Skeletal muscle satellite cell (primary cell): Measurements from ENCODE around the gene NDUFA11.
"Not testable (repeated sequence)": the region's sequence is repeated elsewhere in the genome, so short reads cannot be mapped to it uniquely, and the experiment has no call there.

Experiments used
- H3K27me3 ChIP-seq: 2 replicates; pipeline ENCODE4 v1.7.0; 2013; ENCODE audit warnings: low read length; ENCODE audit not compliant: control insufficient read depth, insufficient read depth
- H3K36me3 ChIP-seq: 2 replicates; pipeline ENCODE4 v1.7.0; 2013; ENCODE audit warnings: mild to moderate bottlenecking, control low read depth, low read length; ENCODE audit not compliant: insufficient read depth
- H3K4me1 ChIP-seq: 2 replicates; pipeline ENCODE4 v1.7.0; 2013; ENCODE audit warnings: low read length; ENCODE audit not compliant: control insufficient read depth, insufficient read depth
- H3K4me2 ChIP-seq: 2 replicates; pipeline ENCODE4 v1.7.0; 2013; ENCODE audit warnings: mild to moderate bottlenecking, low read length
- H3K4me3 ChIP-seq: 2 replicates; pipeline ENCODE4 v1.7.0; 2013; ENCODE audit warnings: low read length
- H3K9ac ChIP-seq: 2 replicates; pipeline ENCODE4 v1.7.0; 2013; ENCODE audit warnings: mild to moderate bottlenecking, low read depth, low read length, moderate library complexity
- H3K9me3 ChIP-seq: replicated peaks from 2 replicates; pipeline ENCODE4 v1.7.0; 2013; ENCODE audit warnings: mild to moderate bottlenecking, control low read depth, low read length

The NDUFA11 gene

DNA sequence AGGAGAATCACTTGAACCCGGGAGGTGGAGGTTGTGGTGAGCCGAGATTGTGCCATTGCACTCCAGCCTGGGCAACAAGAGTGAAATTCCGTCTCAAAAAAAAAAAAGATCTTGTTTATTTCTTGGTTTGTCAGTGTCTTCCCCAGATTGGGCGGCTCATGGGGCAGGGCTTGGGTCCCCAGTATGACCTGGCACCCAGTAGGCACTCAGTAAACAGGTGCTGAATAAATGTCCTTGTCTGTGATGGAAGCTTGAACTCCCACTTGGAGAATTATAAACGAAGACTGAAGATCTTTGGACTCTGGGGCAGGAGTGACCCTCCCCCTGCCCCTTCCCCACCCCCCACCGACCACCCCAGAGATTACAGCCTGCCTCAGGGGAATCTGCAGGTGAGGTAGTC lies 23.4 kb downstream of the NDUFA11 start:
- Histone ChIP-seq H3K4me2 (no peak overlapping the region), H3K27me3 (peaks cover 49% of the 10 kb centered on the region), H3K36me3 (no peaks in the 10 kb centered on the region), H3K4me1 (no peaks in the 10 kb centered on the region), H3K9me3 (no peaks in the 10 kb centered on the region), H3K9ac (no peak overlapping the region), H3K4me3 (no peak overlapping the region)

DNA sequence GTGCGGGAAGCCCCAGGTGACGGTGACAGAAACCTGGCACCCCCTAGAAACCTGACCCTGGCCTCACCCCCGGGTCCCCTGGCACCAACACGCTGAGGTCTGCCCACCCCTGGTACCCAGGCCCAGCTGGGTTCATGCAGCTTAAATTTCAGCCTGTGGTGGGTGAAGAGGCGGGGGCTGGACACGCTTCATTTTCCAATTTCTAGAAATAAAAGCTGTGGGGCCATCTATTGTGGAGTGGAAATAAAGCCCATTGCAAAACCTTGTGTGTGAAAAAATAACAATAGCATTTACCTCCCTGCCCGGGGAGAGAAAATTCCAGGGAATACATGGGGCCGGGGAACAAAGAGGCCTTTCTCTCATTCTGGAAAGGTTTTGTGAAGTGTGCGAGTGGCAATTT lies 25.7 kb downstream of the NDUFA11 start:
- Histone ChIP-seq H3K4me3 (no peak overlapping the region), H3K9ac (no peak overlapping the region), H3K9me3 (no peaks in the 10 kb centered on the region), H3K4me1 (no peaks in the 10 kb centered on the region), H3K36me3 (no peaks in the 10 kb centered on the region), H3K4me2 (no peak overlapping the region), H3K27me3 (peaks cover 44% of the 10 kb centered on the region)

DNA sequence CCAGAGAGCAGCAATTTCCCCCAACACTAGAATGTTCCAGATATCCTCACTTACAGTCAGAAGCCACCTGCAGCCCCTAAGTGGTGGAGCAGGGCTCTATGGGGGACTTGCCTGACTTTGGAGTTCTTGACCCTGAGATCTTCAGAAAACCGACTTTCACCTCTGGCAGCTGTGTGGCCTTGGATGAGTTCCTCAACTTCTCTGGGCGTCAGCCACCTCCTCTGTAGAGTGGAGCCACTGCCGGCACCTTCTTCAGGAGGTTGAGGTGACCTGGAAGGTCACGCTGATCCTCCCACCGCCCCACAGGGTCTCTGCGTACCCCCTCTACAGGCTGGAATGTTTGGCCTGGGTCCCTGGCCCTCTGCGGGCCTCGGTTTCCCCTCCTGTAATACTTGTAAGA lies 26.2 kb downstream of the NDUFA11 start:
- Histone ChIP-seq H3K9ac (no peak overlapping the region), H3K36me3 (no peaks in the 10 kb centered on the region), H3K9me3 (no peaks in the 10 kb centered on the region), H3K4me1 (no peaks in the 10 kb centered on the region), H3K27me3 (peaks cover 42% of the 10 kb centered on the region), H3K4me2 (no peak overlapping the region), H3K4me3 (no peak overlapping the region)

DNA sequence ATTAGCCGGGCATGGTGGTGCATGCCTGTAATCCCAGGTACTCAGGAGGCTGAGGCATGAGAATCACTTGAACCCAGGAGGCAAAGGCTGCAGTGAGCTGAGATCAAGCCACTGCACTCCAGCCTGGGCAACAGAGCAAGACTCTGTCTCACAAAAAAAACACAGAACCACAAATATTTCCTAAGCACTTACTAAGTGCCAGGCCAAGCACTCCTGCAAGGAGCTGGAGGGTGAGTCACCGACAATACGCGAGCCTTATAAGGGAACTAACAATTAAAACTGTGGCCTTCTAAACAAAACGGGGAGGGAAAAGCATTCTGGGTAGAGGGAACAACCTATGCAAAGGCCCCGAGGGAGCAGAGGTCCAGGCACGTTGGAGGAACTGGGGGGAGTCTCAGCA lies 29.1 kb downstream of the NDUFA11 start:
- H3K36me3 ChIP-seq, H3K9ac ChIP-seq, H3K4me3 ChIP-seq, H3K4me2 ChIP-seq, H3K4me1 ChIP-seq, H3K9me3 ChIP-seq: not testable (repeated sequence)
- H3K27me3 ChIP-seq: peaks cover 20% of the 10 kb centered on the region

DNA sequence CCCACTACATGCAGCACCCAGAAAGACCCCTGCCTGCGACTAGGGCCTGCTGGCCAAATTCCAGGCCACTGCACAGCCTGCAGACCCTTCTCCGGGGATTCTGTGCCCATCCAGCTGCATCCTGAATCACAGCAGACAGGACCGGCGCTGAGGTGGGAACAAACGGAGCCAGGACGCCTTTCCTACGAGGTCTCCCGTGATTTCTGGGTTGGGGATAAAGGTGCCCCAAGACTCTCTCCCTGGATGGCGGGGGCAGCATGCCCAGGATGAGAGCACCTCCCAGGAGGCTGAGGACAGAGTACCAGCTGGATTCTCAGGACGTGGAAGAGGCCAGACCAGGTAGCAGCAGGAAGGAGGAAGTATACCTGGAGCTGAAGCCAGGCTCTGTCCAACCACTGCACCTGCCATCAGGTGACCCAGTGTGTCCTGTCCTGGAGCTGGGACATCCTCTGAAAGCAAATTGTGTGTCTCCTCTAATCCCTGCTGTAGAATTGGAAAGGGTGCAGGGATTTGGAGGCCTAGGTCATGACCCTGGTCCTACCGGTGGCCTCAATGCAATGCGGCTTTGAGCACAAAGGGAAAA lies 29.9 kb downstream of the NDUFA11 start:
- Histone ChIP-seq H3K36me3 (no peaks in the 10 kb centered on the region), H3K27me3 (peaks cover 14% of the 10 kb centered on the region), H3K9me3 (no peaks in the 10 kb centered on the region), H3K4me2 (no peak overlapping the region), H3K4me1 (no peaks in the 10 kb centered on the region), H3K9ac (no peak overlapping the region), H3K4me3 (no peak overlapping the region)

DNA sequence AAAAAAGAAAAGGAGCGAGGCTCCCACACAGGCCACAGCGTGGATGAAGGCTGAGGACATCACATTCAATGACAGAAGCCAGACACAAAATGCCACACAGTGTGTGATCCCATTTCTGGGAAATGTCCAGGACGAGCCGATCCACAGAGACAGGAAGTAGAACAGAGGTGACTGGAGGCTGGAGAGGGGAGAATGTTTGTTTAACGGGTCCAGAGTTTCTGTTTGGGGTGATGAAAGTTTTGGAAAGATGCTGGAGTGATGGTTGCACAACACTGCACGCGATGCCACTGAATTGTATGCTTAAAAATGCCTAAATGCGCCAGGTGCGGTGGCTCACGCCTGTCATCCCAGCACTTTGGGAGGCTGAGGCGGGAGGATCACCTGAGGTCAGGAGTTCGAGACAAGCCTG lies 32.6 kb downstream of the NDUFA11 start:
- no peaks in the 10 kb centered on the region for H3K36me3 ChIP-seq
- H3K4me3 ChIP-seq: no peak overlapping the region
- no peaks in the 10 kb centered on the region for H3K4me1 ChIP-seq
- no peak overlapping the region for H3K4me2 ChIP-seq
- H3K27me3 ChIP-seq: peaks cover 12% of the 10 kb centered on the region
- H3K9me3 ChIP-seq: no peaks in the 10 kb centered on the region
- H3K9ac ChIP-seq: no peak overlapping the region

DNA sequence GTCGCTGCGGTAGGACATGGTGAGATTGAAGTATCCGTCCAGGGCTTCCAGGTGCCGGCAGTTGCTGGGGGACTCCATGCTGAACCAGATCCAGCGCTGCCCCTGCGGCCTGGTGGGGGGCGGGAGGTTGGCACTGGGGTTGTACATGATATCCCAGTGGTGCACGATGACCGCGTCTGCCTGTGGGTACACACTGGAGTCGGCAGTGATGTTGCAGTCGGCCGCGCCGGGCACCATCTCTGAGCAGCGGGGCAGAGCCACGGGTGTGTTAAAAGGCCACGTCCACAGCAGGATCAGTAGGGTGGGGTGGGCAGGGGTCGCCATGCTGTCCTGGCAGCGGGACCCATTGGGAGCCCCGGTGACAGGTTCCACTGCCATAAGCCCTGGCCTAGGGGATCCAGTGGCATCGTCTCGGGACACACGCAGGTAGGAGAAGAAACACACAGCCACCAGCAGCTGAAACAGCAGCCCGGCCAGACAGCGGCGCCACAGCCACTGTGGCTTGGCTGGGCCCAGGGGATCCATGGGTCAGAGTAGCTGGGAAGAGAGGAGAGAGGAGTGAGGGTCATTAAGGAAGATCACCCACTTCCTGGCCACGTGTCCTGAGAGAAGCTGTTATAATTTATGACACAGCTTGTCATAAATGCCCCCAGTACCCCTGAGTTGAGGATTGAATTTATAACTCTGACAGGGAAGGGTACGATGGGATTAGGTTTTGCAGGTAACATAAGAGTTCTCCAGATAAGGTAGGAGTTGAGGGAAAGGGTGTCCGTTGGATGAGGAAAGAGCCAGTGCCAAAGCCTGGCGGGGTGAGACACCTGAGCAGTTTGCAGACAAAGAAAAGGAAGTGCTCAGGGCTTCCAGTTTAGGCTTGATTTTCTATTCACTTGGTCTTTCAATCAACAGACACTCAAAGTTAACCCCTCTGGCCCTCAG lies 36.1 kb downstream of the NDUFA11 start:
- Histone ChIP-seq H3K4me3 (no peak overlapping the region), H3K9ac (no peak overlapping the region), H3K36me3 (no peaks in the 10 kb centered on the region), H3K4me1 (no peaks in the 10 kb centered on the region), H3K27me3 (peaks cover 16% of the 10 kb centered on the region), H3K9me3 (no peaks in the 10 kb centered on the region), H3K4me2 (no peak overlapping the region)

GRCh38 chr19:5865772-5866171 lies 37.8 kb downstream of the NDUFA11 start:
- Histone ChIP-seq H3K9ac (no peak overlapping the region), H3K27me3 (peaks cover 22% of the 10 kb centered on the region), H3K4me3 (no peak overlapping the region), H3K4me2 (no peak overlapping the region), H3K9me3 (no peaks in the 10 kb centered on the region), H3K36me3 (no peaks in the 10 kb centered on the region), H3K4me1 (no peaks in the 10 kb centered on the region)

DNA sequence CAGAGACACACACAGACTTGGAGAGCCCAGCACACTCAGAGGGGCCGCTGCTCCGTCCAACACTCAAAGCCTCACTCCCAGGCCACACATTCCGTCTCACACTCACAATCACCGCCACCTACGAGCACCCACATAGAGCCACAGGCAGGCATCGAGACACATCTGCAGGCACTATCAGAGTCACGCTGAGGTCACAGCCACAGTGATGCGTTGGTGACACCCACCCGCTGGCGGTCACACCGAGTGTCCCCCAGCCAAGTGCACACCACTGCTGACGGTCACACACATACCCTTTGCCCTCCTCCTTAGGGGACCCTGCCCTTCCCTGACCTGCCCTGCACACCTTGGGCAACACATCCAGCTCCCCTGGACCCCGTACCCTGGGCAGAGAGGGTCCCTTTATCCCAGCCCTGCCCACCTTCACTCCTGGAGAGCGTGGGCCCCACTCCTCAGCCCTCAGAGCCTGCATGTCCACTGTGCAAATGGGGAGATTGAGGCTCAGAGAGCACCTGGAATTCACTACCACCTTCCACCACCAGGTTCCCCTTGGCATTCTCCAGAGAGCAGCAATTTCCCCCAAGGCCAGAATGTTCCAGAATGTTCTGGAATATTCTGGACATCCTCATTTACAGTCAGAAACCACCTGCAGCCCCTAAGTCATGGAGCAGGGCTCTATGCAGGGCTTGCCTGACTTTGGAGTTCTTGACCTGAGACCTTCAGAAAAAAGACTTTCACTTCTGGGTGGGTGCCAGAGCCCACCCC lies 38.7 kb downstream of the NDUFA11 start:
- no peaks in the 10 kb centered on the region for H3K9me3 ChIP-seq
- no peak overlapping the region for H3K4me3 ChIP-seq
- H3K4me1 ChIP-seq: no peaks in the 10 kb centered on the region
- no peak overlapping the region for H3K4me2 ChIP-seq
- peaks cover 24% of the 10 kb centered on the region for H3K27me3 ChIP-seq
- no peaks in the 10 kb centered on the region for H3K36me3 ChIP-seq
- H3K9ac ChIP-seq: no peak overlapping the region

DNA sequence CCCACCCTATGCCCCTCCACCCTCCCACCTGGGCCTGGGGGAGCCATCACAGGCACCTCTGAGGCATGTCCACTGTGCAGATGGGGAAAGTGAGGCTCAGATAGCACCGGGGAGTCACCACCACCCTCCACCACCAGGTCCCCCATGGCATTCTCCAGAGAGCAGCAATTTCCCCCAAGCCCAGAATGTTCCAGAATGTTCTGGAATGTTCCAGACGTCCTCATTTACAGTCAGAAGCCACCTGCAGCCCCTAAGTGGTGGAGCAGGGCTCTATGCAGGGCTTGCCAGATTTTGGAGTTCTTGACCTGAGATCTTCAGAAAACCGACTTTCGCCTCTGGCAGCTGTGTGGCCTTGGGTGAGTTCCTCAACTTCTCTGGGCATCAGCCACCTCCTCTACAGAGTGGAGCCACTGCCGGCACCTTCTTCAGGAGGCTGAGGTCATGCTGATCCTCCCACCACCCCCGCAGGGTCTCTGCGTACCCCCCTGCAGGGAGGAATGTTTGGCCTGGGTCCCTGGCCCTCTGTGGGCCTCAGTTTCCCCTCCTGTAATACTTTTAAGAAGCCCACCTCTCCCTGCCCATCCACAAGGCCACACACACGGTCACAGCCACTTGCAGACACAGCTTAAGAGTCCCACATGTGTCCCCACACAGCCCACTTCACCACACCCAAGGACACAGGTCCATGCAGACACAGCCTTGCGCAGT lies 39.4 kb downstream of the NDUFA11 start:
- Histone ChIP-seq H3K36me3 (no peaks in the 10 kb centered on the region), H3K4me3 (no peak overlapping the region), H3K9me3 (no peaks in the 10 kb centered on the region), H3K4me2 (no peak overlapping the region), H3K4me1 (no peaks in the 10 kb centered on the region), H3K27me3 (peaks cover 25% of the 10 kb centered on the region), H3K9ac (no peak overlapping the region)

DNA sequence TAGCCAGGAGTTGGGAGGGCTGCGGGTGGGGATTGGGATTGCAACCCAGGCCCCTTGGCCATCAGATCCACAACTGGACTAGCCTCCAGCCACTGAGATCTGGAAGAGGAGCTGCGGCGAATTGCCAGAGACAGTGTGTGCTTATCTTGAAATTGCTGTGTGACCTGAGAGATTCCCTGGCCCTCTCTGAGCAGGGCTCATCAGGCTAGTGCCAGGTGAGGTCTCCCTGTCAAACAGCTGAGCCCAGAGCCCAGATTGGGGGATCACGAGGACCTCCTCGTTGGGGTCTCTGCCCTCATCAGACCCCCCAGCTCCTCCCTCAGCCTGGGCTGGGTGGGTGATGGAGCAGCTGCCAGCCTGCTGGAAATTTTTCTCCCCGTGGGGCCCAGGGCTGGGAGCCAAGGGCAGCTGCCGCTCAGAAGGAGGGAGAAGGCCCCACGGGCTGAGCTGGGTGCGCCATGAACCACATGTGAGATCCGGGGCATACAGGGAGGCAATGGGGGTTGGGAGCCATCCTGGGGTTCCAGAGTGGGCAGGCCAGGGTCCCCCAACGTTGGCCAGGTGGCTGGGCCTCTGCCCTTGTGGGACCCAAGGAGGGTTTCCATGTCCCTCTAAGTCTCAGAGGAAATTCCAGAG lies 40.4 kb downstream of the NDUFA11 start:
- H3K4me3 ChIP-seq: no peak overlapping the region
- H3K4me1 ChIP-seq: no peaks in the 10 kb centered on the region
- H3K27me3 ChIP-seq: peaks cover 31% of the 10 kb centered on the region
- no peaks in the 10 kb centered on the region for H3K9me3 ChIP-seq
- no peak overlapping the region for H3K9ac ChIP-seq
- H3K36me3 ChIP-seq: no peaks in the 10 kb centered on the region
- H3K4me2 ChIP-seq: no peak overlapping the region
